ENCODE measurements around the gene GID4. TPM values are rescaled to one million over a fixed set of nuclear protein-coding genes. Genes with fewer than 3 reads are reported as not detected.

GID4 gene
- polyA plus RNA-seq, 3 donors, result 4.1 to 6.0 (median 4.4) TPM

DNA sequence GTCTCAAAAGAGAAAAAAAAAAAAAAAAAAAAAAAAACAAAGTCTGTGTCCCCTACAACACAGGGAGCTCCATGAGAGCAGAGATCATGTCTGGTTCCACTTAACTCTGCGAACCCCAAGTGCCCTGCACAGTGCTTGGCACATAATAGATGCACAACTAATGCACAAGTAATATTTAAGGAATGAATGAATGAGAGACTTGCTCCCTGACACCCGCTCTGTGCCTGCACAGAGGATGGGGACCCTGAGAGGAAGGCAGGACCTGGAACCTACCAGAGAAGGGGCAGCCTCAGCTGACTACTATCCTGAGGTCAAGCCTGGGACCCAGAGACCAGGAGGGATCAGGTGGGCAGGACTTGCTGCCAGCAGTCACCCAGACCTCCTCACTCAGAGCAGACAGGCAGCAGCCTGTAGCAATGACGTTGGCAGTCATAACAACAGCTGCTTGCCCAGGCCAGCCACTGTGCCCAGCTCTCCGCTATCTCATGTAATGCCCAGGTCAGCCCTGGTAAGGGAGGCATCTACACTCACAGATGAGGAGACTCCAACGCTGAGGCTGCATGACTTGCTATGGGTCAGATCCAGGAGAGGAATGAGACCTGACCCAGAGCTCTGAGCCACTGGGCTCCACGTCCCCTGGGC is 72.2 kb downstream of the GID4 start:
- Mint-ChIP-seq H3K4me3 (no peak overlapping the region), H3K27ac (no peak overlapping the region), H3K9me3 (no peaks in the 10 kb centered on the region), H3K27me3 (ENCODE audit: low read depth in 3 of 3) (peaks cover 2 to 4% (median 2%) of the 10 kb centered on the region in 3 donors), H3K4me1 (peaks cover 2% of the 10 kb centered on the region), H3K36me3 (peaks cover 9% of the 10 kb centered on the region in 2 donors)
- no peak overlapping the region for H3K27ac ChIP-seq (ENCODE audit: low read depth in 1 of 2, low read length in 2 of 2)
- H3K4me1 ChIP-seq (ENCODE audit: control insufficient read depth in 1 of 2, insufficient read depth in 2 of 2, low read length in 2 of 2), result no peaks in the 10 kb centered on the region
- no peaks in the 10 kb centered on the region for H3K79me2 ChIP-seq (ENCODE audit: insufficient read depth, low read length)
- TF ChIP-seq, protein P1, sequence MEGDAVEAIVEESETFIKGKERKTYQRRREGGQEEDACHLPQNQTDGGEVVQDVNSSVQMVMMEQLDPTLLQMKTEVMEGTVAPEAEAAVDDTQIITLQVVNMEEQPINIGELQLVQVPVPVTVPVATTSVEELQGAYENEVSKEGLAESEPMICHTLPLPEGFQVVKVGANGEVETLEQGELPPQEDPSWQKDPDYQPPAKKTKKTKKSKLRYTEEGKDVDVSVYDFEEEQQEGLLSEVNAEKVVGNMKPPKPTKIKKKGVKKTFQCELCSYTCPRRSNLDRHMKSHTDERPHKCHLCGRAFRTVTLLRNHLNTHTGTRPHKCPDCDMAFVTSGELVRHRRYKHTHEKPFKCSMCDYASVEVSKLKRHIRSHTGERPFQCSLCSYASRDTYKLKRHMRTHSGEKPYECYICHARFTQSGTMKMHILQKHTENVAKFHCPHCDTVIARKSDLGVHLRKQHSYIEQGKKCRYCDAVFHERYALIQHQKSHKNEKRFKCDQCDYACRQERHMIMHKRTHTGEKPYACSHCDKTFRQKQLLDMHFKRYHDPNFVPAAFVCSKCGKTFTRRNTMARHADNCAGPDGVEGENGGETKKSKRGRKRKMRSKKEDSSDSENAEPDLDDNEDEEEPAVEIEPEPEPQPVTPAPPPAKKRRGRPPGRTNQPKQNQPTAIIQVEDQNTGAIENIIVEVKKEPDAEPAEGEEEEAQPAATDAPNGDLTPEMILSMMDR (IDR thresholded peaks at IDR 0.05), result no peak
- intact Hi-C loops (cut with micrococcal nuclease), result no loop called here
- no peak overlapping the region for H2AFZ ChIP-seq (ENCODE audit: insufficient read depth, low read depth, low read length, poor library complexity, severe bottlenecking)
- no peak for DNase-seq
- H3K27me3 ChIP-seq (ENCODE audit: control insufficient read depth in 2 of 2, insufficient read depth in 2 of 2, low read length in 2 of 2), result no peaks in the 10 kb centered on the region
- H4K20me1 ChIP-seq (ENCODE audit: insufficient read depth, low read length), result no peaks in the 10 kb centered on the region
- no peak overlapping the region for H3K9ac ChIP-seq (ENCODE audit: insufficient read depth, low read length, poor library complexity, severe bottlenecking)
- no peak overlapping the region for H3K4me2 ChIP-seq (replicated peaks; ENCODE audit: extremely low read depth, low read length, poor library complexity, severe bottlenecking)
- no peak overlapping the region for H3K4me3 ChIP-seq (replicated peaks in 1 of 3; ENCODE audit: low read depth in 2 of 3, low read length in 3 of 3)
- H3K9me3 ChIP-seq (replicated peaks in 1 of 2; ENCODE audit: control insufficient read depth in 1 of 2, insufficient read depth in 1 of 2, low read length in 2 of 2), result no peaks in the 10 kb centered on the region
- H3K36me3 ChIP-seq (replicated peaks in 1 of 2; ENCODE audit: control insufficient read depth in 1 of 2, insufficient read depth in 2 of 2, low read length in 2 of 2), result peaks cover 11 to 13% of the 10 kb centered on the region in 2 donors
- 95% methylated on average over 5 of the region's 6 CpGs for WGBS (ENCODE audit: insufficient coverage)

DNA sequence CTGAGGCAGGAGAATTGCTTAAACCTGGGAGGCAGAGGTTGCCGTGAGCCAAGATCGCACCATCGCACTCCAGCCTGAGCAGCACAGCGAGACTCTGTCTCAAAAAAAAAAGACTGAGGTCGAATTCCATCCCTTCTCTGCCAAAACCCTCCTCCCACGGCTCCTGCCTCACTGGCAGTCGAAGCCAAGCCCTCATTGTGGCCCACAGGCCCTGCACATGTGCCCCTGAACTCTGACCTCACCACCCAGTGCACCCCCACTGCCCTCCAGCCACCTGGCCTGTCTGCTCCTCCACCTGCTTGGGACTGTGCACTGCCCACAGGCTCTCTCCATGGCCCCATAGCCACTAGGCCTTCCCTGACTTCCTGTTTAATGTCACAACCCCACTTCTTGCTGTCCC is 76.3 kb downstream of the GID4 start:
- DNase-seq, result no peak
- Histone ChIP-seq H2AFZ (ENCODE audit: insufficient read depth, low read depth, low read length, poor library complexity, severe bottlenecking) (no peak overlapping the region), H3K27me3 (ENCODE audit: control insufficient read depth in 2 of 2, insufficient read depth in 2 of 2, low read length in 2 of 2) (no peaks in the 10 kb centered on the region), H3K79me2 (ENCODE audit: insufficient read depth, low read length) (no peaks in the 10 kb centered on the region), H3K27ac (ENCODE audit: low read depth in 1 of 2, low read length in 2 of 2) (no peak overlapping the region), H3K4me2 (replicated peaks; ENCODE audit: extremely low read depth, low read length, poor library complexity, severe bottlenecking) (no peak overlapping the region), H4K20me1 (ENCODE audit: insufficient read depth, low read length) (no peaks in the 10 kb centered on the region), H3K4me1 (ENCODE audit: control insufficient read depth in 1 of 2, insufficient read depth in 2 of 2, low read length in 2 of 2) (no peaks in the 10 kb centered on the region), H3K9ac (ENCODE audit: insufficient read depth, low read length, poor library complexity, severe bottlenecking) (no peak overlapping the region), H3K4me3 (replicated peaks in 1 of 3; ENCODE audit: low read depth in 2 of 3, low read length in 3 of 3) (no peak overlapping the region), H3K36me3 (replicated peaks in 1 of 2; ENCODE audit: control insufficient read depth in 1 of 2, insufficient read depth in 2 of 2, low read length in 2 of 2) (no peaks in the 10 kb centered on the region), H3K9me3 (replicated peaks in 1 of 2; ENCODE audit: control insufficient read depth in 1 of 2, insufficient read depth in 1 of 2, low read length in 2 of 2) (peaks cover 17 to 21% of the 10 kb centered on the region in 2 donors)
- H3K36me3 Mint-ChIP-seq, result no peaks in the 10 kb centered on the region
- H3K4me1 Mint-ChIP-seq, result peaks cover 2% of the 10 kb centered on the region
- no peak overlapping the region for H3K27ac Mint-ChIP-seq
- peaks cover 14 to 23% (median 21%) of the 10 kb centered on the region in 7 donors for H3K9me3 Mint-ChIP-seq
- intact Hi-C loops (cut with micrococcal nuclease), result no loop called here
- TF ChIP-seq, protein P1 (IDR thresholded peaks at IDR 0.05), result no peak
- no peak overlapping the region for H3K4me3 Mint-ChIP-seq
- 79% methylated on average over 6 of the region's 7 CpGs for WGBS (ENCODE audit: insufficient coverage)
- H3K27me3 Mint-ChIP-seq (ENCODE audit: low read depth in 3 of 3), result peaks cover 0 to 3% (median 2%) of the 10 kb centered on the region in 3 donors
